ENCODE data around the gene AMIGO3.
"Not testable (repeated sequence)": the region's sequence is repeated elsewhere in the genome, so short reads cannot be mapped to it uniquely, and the experiment has no call there.

AMIGO3 gene, protein sequence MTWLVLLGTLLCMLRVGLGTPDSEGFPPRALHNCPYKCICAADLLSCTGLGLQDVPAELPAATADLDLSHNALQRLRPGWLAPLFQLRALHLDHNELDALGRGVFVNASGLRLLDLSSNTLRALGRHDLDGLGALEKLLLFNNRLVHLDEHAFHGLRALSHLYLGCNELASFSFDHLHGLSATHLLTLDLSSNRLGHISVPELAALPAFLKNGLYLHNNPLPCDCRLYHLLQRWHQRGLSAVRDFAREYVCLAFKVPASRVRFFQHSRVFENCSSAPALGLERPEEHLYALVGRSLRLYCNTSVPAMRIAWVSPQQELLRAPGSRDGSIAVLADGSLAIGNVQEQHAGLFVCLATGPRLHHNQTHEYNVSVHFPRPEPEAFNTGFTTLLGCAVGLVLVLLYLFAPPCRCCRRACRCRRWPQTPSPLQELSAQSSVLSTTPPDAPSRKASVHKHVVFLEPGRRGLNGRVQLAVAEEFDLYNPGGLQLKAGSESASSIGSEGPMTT

DNA sequence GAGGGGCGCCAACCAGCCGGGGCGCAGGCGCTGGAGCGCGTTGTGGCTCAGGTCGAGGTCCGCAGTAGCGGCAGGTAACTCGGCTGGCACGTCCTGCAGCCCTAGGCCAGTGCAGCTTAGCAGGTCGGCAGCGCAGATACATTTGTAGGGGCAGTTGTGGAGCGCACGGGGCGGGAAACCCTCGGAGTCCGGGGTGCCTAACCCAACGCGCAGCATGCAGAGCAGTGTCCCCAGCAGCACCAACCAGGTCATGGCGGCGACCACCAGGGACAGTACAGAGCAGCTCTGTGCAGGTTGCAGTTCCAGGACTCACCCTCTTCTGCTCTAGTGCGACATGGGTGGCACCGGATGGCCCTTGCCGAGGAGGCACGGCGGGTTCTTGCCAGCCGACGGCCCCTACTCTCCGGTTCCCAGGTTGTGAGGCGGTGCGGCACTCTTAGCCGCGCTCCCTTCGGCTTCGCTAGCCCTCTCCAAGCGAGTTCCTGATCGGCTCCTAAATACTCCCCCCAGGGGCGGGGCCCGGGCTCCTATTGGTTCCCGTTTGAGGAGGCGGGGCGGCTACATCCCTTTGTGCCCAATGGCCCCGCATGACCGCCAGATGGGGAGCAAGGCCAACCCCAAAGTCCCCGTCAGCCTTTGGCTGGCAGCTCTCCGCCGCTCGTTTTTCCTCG is at the start of gene AMIGO3:
Gene AMIGO3, minus strand, starts transcription at position 471 of the 671 bp plus-strand sequence. Its CDS starts 219 bp downstream, at position 252.
- DNase-seq, result peak; percentile 92 to 93

DNA sequence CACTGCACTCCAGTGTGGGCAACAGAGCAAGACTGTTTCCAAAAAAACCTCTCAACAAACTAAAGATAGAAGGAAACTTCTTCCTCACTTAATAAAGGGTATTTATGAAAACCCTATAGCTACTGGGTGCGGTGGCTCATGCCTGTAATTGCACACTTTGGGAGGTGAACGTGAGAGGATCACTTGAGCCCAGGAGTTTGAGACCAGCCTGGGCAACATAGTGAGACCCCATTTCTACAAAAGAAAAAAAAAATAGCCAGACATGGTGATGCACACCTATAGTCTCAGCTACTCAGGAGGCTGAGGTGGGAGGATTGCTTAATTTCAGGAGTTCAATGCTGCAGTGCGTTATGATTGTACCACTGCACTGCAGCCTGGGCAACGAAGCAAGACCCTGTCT is 44.5 kb upstream of the AMIGO3 start:
- no peak for DNase-seq

DNA sequence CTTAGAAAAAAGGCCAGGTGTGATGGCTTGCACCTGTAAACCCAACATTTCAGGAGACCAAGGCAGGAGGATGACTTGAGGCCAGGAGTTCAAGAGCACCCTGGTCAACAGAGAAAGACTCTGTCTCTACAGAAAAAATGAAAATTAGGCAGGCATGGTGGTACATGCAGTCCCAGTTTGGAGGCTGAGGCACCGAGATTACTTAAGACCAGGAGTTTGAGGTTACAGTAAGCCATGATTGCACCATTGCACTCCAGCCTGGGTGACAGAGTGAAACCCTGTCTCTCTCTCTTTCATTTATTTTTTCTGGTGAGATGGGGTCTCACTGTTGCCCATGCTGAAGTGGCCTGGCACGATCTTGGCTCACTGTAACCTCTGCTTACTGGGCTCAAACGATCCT is 42.2 kb upstream of the AMIGO3 start:
- no peak for DNase-seq

DNA sequence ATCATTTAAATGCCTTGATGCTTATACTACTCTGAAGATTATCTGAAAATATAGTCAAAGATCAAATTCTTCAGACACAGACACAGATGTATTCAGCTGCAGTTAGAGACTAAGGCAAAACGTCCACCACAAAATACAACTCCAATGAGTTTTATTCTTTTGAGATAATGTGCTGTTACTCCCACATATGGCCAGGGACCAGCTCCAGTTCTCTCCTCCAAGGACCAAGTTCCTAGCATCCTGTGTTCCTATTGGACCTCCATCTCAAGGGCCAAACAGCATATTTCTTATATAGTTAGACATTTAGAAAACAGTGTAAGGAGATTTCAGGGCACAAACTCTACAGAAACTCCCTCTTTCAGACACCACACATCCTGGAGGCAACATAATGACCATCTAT is 39.7 kb upstream of the AMIGO3 start:
- no peak for DNase-seq

DNA sequence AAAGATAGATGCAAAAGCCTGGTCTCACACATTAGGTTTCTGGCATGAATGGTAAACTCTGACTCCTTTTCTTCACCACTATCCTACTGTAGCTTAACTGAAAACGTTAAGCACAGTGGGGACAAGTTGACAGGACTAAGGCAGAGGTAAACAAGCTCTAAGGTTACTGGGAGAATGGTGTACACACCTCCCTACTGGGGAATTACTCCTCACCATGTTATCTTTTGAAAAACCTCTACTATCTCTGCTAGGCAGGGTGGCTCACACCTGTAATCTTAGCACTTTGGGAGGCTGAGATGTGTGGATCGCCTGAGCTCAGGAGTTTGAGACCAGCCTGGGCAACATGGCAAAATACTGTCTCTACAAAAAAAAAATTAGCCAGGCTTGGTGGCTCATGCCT is 37.7 kb upstream of the AMIGO3 start:
- no peak for DNase-seq

DNA sequence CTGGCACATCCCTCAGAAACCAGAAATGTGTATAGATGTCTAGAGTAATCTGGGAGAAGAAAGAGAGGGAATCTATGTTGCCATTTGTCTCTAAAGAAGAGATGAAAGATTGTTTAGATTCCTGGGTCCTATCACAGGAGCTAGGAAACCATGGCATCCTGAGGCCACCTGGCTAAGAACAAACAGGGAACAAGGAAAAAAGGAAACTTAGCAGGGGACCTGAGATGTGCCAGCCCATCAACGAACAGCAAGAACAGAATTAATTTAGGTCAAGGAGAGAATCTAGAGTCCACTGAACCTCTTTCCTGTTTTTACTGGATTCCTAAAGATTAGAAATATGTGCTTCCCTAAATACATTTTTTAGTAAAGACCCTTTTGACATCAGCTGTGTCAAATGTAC is 36.6 kb upstream of the AMIGO3 start:
- no peak for DNase-seq

DNA sequence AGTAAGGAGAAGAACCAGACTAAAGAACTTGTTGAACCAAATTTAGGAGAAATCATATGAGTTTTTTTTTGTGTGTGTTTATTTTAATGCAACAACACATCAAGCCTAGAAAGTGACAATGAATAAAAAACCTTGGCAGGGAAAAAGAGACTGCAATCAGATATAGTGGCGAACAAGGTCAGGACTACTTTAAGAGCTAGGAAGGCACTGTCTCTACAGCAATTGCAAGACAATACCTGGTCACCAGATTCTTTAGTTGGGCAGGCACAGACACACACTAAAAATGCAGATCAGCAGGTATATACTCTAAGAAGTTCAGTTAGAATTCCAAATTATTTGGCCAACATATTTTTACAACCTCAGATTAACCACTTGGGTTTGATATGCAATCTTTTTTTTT is 35.1 kb upstream of the AMIGO3 start:
- DNase-seq, result no peak

DNA sequence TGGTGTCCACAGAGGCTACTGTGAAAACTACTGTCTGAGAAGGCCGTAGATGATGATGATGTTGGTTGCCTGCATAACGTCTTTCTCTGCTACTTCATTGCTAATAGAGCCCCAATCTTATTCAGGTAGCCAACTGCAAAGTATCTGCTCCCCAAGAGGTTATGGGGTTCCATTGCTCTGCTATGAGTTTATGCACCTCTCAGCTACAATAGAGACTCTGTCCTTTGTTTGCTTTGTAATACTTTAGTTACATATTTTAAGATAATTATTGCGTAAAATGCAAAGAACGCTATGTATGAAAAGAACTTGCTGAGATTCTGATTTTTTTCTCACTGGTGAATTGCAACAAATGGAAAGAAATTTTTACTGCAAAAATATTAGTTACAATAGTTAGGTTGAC is 32.0 kb upstream of the AMIGO3 start:
- DNase-seq, result no peak

DNA sequence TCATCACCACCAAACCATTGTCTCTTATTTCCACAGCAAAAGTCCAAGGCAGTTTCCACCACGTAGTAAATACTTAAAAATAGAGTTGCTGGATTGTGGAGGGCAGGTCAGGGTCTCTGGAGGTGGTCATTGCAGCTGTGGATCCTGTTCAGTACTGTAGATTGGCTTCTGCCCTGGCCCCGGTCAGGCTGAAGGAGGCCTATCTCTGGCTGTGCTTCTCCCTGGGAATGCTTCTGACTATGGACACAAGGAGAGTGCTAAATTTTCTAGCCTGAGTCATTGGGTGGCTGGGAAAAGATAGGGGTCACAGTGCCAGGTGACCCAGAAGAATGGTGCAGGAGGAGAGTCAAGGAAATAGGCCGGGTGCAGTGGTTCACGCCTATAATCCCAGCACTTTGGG is 30.6 kb upstream of the AMIGO3 start:
- DNase-seq, result no peak

DNA sequence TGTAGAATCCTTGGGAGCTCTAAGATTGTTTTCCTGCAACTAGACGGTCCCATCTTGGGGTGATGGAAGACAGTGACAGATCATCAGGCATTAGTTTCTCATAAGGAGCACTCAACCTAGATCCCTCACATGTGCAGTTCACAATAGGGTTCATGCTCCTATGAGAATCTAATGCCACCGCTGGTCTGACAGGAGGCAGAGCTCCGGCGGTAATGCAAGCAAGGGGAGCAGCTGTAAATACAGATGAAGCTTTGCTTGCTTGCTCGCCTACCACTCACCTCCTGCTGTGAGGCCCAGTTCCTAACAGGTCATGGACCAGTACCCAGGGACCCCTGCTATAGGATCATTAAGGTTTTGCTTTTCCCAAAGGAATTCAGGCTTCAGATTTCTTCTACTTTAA is 29.4 kb upstream of the AMIGO3 start:
- not testable (repeated sequence) for DNase-seq

DNA sequence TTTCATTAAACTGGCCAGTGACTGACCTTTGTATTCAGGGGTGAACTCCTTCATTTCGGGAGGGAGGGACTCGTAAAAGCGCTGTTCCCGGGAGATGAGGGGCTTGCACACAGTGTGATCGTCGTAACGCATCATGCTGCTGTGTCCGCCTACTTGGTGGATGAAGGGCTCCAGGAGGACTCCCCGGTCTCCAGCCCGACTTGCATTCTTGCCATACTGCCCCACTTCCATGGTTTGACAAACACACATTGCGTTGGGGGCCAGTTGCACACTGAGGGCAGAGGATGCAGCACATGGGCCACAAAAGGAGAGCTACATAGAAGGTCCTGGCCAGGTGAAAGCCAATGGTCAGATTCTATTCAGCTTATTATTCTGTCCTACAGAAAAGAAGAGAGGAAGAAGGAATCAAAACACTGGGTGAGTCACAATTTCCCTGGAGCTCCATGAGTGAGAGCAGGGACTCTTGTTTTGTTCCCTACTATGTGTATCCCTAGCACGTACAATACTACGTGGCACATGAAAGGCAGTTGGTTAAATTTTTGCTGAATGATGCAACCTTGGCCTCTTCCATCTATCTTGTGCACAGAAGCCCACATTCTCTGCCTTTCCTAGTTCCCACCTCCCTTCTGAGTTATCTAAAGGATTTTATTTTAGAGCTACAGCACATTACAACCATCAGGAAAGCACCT is 28.5 kb upstream of the AMIGO3 start:
- no peak for DNase-seq

DNA sequence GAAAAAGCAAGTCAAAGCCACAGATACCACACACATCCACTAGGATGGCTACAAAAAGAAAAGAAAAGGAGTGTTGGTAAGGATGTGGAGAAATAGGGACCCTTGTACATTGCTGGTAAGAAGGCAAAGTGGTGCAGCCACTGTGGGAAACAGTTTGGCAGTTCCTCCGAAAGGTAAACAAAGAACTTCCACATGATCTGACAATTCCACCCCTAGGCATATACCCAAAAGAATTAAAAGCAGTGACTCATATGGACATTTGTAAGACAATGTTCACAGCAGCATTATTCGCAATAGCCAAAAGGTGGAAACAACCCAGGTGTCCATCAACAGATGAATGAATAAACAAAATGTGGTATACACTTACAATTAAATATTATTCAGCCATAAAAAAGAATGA is 26.5 kb upstream of the AMIGO3 start:
- DNase-seq, result no peak

DNA sequence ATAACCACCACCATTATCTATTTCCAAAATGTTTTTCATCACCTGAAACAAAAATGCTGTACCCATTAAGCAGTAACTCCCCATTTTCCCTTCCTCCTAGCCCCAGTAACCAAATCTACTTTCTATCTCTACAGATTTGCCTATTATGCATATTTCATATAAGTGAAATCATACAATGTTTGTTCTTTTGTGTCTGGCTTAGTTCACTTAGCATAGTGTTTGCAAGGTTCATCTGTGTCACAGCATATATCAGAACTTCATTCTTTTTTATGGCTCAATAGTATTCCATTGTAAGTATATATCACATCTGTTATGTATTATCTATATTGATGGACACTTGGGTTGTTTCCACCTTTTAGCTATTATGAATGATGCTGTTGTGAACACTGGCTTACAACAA is 20.9 kb upstream of the AMIGO3 start:
- DNase-seq, result no peak

DNA sequence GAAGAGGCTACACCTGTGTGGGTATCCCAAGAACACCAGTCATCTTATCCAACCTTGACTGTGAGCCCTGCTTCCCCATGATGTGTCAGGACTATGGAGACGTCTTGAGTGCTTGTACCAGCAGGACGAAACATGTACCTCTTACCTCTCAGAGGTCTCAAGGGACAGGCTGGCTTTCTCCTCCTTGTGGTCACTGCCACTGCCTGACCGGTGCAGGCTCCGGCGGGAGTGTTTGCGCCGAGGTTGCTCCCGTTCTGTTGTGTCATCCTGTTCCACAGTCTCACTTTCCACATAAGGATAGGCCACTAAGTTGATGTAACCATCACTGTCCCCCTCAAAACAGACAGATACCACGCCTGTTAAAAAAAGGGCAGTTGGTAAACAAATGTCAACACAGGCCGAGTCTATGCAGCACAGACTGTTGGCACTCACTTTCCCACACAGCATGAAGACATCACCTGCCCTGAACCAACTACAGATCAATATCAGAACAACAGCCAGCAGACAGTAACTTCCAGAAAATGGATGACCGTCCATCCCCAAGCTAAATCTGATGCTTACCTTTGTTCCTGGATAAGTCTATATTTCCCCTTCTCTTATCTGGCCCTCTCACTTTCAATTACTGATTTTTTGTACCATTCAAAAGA is 18.7 kb upstream of the AMIGO3 start:
- no peak for DNase-seq

DNA sequence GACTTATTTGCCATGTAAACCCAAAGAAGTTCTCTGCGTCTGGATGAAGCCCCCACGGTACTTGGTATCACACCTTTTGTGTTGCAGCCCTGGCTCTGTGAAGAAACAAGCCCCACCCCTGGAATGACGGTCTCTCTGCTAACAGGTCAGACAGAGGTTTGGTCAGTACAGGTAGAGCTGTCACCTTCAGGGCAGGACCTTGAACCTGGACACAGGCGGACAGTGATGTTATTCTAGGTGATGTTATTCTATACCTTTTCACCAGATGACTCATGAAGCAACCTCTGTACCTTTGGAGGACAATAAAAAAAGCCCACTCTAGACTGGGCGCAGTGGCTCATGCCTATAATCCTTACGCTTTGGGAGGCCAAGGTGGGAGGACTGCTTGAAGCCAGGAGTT is 15.3 kb upstream of the AMIGO3 start:
- no peak for DNase-seq

DNA sequence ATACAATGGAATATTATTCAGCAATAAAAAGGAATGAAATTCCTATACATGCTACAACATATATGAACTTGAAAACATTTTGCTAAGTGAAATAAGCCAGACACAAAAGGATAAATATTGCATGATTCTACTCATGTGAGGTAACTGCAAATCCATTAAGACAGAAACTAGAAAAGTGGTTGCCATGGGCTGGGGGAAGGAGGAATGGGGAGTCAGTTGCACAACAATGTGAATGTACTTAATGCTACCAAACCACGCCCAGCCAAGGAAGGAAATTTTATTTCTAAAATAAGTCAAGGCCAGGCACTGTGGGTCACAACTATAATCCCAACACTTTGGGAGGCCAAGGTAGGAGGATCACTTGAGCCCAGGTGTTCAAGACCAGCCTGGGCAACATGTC is 14.1 kb upstream of the AMIGO3 start:
- DNase-seq, result no peak

DNA sequence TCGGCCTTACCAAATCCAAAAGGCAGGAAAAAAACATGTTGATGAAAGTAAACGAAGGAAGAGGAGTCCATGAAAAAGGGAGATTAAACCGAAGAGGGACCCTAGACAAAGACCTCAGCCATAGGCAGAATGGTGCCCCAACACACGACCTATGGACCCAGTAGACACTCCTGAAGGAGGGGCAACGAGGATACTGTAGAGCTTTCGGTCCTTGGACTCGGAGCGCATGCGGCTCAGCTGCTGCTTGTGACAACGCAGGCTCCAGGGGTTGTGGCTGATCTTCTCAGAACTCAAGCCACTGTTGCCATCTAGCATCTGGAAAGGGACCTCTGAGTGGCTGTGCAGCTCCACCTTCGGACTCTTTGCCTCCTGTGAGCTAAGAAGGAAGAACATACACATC is 13.1 kb upstream of the AMIGO3 start:
- no peak for DNase-seq

DNA sequence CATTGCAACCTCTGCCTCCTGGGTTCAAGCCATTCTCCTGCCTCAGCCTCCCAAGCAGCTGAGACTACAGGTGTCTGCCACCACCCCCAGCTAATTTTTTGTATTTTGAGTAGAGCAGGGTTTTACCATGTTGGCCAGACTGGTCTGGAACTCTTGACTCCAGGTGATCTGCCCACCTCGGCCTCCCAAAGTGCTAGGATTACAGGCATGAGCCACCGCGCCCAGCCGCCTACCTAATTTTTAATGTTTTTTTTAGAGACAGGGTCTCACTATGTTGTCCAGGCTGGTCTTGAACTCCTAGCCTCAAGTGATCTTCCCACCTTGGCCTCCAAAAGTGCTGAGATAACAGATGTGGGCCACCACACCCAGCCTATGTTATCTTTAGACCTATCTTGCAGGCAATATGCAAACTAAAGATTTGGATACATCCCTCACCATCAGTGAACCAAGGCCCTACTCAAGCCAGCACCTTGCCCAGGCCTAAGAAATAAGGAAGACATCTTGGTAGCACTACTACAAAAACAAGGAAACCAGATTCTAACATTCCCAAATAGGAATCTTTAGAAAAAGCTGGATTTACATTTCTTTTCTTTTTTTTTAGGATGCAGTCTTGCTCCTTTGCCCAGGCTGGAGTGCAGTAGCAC is 10.6 kb upstream of the AMIGO3 start:
- no peak for DNase-seq

DNA sequence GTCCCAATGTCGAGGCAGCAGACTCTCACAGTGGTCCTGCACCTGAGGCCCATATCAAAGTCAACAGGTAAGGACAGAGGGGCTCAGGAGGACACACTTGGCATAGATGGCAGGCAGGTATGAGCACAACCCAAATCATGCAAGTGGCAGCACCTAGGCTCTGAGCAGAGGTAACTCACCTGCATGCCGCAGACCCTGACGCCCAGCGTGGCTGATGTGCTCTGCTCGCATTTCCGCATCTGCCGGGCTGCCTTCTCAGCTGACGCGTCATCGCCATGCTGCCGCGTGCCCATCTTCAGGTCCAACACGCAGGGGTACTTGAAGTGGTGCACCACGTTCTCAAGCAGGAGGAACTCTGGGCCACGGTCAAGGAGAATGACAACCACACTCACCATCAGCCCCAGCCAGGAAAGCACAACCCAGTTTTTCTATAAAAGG is 8.5 kb upstream of the AMIGO3 start:
- DNase-seq, result no peak

DNA sequence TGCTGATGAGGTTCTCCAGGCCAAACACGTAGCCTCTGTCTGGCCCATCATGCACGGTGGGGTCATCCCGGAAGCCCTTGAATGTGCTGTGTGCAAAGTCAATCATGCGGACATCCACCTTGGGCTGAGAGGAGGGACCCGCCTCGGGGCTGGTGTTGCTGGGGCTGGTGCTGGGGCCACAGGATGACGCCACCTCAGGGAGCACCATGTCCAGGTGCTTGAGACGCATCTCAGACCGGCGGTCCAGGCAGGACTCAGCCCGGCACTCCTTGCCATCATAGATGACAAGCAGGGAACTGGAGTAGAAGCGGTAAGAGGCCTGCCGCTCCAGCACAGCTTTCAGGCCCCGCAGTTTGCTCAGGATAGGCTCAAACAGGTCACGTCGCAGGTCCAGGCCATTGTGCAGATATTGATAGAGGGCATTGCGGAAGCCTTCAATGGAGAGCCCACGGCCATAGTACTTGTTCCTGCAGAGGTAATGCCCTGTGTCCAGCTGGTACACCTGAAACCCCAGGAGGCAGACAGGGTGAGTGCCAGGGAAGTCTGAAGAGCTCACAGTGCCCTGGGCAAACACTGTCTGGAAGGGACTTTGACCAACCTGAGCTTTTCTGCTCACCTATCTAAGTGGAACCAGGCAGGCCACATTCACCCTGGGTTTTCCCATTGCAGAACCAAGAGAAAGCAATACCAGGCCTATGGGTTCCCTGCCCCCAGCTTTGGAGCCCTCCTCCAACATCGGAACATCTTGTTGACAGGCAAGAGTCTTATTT is 7.9 kb upstream of the AMIGO3 start:
- no peak for DNase-seq

DNA sequence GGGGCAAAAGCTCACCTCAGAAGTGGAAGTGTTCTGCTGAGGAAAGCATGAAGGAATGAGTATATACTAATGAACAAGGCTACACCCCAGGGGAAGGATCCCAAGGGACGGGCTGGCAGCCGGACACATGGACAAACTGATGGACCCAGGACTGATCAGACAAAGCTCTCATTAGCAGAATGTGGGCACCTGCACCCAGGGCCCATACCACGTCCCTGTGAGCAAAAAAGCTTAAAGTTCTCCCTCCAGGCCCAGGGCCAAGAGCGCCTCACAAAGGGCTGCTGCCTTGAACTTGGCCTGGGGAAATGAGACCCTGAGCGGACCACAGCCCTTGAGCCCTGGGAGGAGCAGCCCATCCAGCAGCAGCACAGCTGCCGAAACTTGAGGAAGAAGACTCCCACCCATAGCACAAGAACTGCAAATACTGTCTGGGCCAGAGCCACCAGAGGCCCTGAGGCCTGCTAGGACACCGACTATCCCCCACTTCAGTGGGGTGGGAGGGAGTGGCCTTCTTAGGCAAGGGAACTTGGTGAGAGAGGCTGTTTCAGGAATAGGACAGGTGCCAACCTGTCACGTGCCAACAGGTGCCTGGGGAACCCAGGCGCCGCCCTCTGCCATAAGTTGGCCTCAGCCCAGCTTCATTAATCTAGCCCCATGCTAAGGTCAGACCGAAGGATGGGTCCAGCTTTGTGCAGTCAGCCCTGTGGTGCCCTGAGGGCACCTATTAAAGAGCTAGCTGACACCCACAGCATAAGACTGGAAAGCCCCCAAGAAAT is 6.6 kb upstream of the AMIGO3 start:
- no peak for DNase-seq
